ENCODE results near the gene SMC5.

The SMC5 gene

DNA sequence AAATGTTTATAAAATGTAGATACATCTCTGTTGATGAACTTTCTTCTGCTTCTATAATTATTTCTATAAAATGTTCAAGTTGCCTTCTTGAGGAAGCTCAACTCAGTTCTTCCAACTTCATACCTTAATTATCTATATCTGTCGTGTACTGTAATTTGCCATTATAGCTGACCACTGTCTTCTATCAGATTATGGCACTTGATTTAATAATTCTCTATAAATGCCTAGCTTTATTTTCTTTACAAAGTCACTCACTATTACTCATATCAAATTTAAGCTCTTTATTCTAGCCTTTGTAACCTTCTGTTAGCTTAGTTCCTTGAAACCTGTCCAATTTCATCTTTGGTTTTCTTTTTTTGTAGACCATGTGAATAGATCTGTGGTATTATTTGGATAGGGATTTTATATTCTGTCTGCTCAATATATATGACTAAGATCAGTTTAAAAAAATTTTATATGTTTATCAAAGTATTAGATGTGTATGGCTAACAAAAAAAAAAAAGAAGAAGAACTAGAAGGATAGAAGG lies 39.5 kb downstream of the SMC5 start:
- TF ChIP-seq GATA2 (IDR thresholded peaks at IDR 0.05; ENCODE audit: low read depth, low read length) (no peak), GATA3 (IDR thresholded peaks at IDR 0.05; ENCODE audit: low read depth, low read length) (no peak)

DNA sequence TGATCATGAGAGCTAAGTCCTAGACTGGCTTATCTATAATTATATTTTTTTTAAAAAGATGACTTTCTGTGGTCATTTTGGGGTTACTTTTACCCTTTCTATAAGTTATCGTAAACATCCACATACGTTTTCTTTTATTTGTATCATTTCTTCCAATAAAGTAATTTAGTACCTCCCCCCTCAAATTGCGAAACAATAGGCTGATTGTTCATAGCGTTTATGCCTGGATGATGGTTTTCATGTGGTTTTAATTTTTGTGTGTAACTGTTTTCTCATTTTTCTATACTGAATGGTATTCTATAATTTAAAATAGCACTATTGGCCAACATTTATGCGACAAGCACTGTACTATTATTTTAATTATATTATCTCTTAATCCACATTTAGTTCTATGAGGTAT lies 44.5 kb downstream of the SMC5 start:
- TF ChIP-seq GATA2 (IDR thresholded peaks at IDR 0.05; ENCODE audit: low read depth, low read length) (no peak), GATA3 (IDR thresholded peaks at IDR 0.05; ENCODE audit: low read depth, low read length) (no peak)

DNA sequence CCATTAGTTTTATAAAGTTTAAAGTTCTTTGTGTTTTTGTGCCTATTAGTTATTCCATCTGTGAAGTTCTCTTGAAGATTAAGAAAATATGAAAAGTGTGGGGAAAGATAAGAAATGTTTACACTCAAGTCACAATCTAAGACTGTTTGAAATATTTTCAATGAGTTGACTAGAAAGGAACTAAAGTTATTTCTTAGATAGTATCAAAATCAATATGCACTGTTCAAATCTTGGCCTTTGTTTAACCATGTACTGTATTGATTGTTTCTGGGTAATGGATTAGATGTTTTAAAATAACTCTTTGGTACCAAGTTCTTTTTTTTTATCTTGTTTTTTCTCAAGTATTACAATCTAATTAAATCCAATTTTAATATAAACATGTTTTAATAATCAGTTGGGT lies 46.0 kb downstream of the SMC5 start:
- TF ChIP-seq GATA3 (IDR thresholded peaks at IDR 0.05; ENCODE audit: low read depth, low read length) (no peak), GATA2 (IDR thresholded peaks at IDR 0.05; ENCODE audit: low read depth, low read length) (no peak)

DNA sequence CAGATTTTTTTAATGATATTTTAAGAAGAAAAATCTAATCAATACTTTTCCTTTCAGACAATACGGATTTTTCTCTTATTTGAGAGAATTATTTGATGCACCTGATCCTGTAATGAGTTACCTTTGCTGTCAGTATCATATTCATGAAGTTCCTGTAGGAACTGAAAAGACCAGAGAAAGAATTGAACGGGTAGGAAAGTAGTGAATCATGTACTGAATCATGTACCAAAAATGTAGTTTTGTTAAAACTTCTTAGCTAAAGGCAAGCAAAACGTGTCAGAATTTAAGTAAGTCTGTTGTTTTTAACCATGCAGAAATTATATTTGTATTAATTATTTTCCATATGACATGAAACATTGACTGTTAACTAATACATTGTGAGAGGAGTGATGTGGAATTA lies 56.6 kb downstream of the SMC5 start:
- TF ChIP-seq GATA3 (IDR thresholded peaks at IDR 0.05; ENCODE audit: low read depth, low read length) (no peak), GATA2 (IDR thresholded peaks at IDR 0.05; ENCODE audit: low read depth, low read length) (no peak)

- TF ChIP-seq GATA3 (IDR thresholded peaks at IDR 0.05; ENCODE audit: low read depth, low read length) (no peak), GATA2 (IDR thresholded peaks at IDR 0.05; ENCODE audit: low read depth, low read length) (no peak)
Measured at GRCh38 chr9:70318002-70318401, 59.2 kb downstream of the SMC5 start.

DNA sequence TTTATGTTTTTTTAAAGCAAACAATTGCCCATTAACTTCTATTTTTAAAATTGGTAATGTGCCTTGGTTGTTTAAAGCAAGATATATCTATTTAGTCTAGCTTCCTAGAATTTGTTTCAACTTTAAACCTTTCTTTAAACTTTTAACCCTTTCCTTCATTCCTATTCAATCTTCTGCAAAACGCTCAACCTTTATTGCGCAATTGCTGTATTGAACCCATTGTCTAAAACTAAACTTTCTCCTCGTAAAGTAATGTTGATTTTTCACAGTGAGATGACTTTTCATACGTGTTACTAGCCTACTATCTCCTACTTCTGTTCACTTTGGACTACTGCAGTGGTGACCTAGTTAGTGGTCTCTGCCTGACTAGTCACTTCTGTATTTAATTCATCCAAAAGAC lies 63.3 kb downstream of the SMC5 start:
- TF ChIP-seq GATA3 (IDR thresholded peaks at IDR 0.05; ENCODE audit: low read depth, low read length) (no peak), GATA2 (IDR thresholded peaks at IDR 0.05; ENCODE audit: low read depth, low read length) (no peak)

DNA sequence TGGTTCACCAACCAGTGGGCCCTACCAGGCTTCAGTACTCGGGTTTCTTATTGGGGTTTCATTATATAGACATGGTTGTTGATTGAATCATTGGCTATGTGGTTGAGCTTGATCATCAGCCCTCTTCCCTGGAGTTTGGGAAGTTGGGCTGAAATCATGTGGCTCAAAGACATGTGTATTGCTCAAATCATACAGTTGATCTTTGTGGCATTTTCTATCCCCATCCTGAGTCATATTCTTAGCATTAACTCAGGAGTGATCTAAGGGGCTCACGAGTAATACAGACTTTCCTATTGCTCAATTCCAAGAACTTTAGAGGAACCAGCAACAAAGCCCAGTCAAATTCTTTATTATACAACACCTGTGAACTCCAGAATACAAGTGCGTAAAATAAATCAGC lies 66.2 kb downstream of the SMC5 start:
- no peak for TF ChIP-seq GATA2 (IDR thresholded peaks at IDR 0.05; ENCODE audit: low read depth, low read length)
- no peak for TF ChIP-seq GATA3 (IDR thresholded peaks at IDR 0.05; ENCODE audit: low read depth, low read length)

GRCh38 chr9:70340572-70340971 lies 81.8 kb downstream of the SMC5 start:
- TF ChIP-seq GATA3 (IDR thresholded peaks at IDR 0.05; ENCODE audit: low read depth, low read length) = no peak
- TF ChIP-seq GATA2 (IDR thresholded peaks at IDR 0.05; ENCODE audit: low read depth, low read length) = no peak

DNA sequence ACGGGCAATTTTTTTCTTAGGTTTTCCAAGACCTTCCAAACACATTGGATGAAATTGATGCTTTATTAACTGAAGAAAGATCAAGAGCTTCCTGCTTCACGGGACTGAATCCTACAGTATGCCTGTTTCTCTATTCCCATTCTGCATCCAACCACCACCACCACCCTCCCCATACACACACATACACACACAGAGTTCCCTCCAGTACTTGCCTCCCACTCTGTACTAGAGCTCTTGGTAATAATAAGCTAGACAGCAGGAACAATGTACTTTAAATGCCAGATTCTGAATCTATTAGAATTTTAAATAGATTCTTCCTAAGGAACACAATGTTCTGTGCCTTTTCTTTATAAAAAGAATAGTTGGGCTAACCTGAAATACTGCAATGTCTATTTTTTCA lies 88.3 kb downstream of the SMC5 start:
- no peak for TF ChIP-seq GATA2 (IDR thresholded peaks at IDR 0.05; ENCODE audit: low read depth, low read length)
- TF ChIP-seq GATA3 (IDR thresholded peaks at IDR 0.05; ENCODE audit: low read depth, low read length) = no peak

DNA sequence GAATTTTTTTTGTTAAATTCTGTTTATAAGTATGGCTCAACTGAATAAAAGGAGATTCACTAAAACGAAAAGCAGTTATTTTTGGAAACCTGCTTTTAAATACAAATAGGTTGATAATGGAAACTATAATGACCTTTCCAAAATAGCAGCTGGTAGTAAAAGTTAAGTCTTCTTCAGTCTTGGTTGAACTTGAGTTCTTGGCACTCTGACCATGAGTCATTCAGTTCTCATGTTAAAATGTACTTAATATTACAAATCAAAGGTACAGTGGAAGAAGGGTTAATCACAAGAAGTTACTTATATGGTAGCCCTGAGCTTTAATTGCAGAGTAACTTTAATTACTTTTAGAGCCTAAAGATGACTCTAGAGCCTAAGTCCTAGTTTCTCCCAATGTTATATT lies 93.6 kb downstream of the SMC5 start:
- TF ChIP-seq GATA3 (IDR thresholded peaks at IDR 0.05; ENCODE audit: low read depth, low read length) (no peak), GATA2 (IDR thresholded peaks at IDR 0.05; ENCODE audit: low read depth, low read length) (no peak)

- no peak for TF ChIP-seq GATA2 (IDR thresholded peaks at IDR 0.05; ENCODE audit: low read depth, low read length)
- TF ChIP-seq GATA3 (IDR thresholded peaks at IDR 0.05; ENCODE audit: low read depth, low read length) = no peak
Measured at GRCh38 chr9:70352802-70353201, 94.0 kb downstream of the SMC5 start.

GRCh38 chr9:70355801-70356200 lies 97.0 kb downstream of the SMC5 start:
- TF ChIP-seq GATA2 (IDR thresholded peaks at IDR 0.05; ENCODE audit: low read depth, low read length) (no peak), GATA3 (IDR thresholded peaks at IDR 0.05; ENCODE audit: low read depth, low read length) (no peak)

DNA sequence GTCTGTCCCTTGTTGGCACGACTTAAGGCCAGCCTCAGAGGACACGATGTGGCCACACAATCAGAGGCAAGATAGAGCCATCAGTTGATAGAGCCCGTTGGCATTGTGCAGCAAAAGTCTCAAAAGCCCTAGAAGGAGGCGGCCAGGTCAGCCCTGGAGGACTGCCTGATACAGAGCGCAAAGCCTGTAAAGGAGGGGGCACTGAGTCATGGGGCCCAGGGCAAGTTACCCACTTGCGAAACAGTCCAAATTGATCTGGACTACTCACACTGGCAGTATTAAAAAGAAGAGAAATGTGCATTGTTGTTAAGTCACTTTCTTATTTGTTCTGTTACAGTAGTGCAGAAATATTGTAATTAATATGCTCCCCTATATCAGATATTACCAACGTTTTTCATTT lies 104.2 kb downstream of the SMC5 start:
- TF ChIP-seq GATA3 (IDR thresholded peaks at IDR 0.05; ENCODE audit: low read depth, low read length) = no peak
- TF ChIP-seq GATA2 (IDR thresholded peaks at IDR 0.05; ENCODE audit: low read depth, low read length) = no peak

GRCh38 chr9:70363760-70364159 lies 105.0 kb downstream of the SMC5 start:
- no peak for TF ChIP-seq GATA3 (IDR thresholded peaks at IDR 0.05; ENCODE audit: low read depth, low read length)
- no peak for TF ChIP-seq GATA2 (IDR thresholded peaks at IDR 0.05; ENCODE audit: low read depth, low read length)

GRCh38 chr9:70367305-70367930 lies 108.6 kb downstream of the SMC5 start:
- TF ChIP-seq GATA3 (IDR thresholded peaks at IDR 0.05; ENCODE audit: low read depth, low read length) = no peak
- no peak for TF ChIP-seq GATA2 (IDR thresholded peaks at IDR 0.05; ENCODE audit: low read depth, low read length)

All from SH-SY5Y (cell line).